ENCODE results near the gene NCAPD3.

NCAPD3 gene

DNA sequence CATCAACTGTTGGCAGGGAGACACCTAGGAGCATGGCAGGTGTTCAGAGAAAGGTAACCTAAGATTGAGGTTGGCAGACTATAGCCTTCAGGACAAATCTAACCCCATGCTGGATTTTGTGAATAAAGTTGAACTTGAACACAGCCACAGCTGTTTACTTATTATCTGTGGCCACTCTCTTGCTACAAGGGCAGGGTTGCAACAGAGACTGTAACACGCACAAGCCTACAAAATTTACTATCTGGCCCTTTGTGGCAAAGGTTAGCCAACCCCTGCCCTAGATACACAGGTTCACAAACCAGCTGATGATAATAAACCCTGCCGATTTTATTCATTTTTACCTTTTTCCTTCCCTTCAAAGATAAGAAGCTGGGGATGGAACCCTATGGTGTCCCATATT lies 26.9 kb upstream of the NCAPD3 start:
- no peak for DNase-seq

DNA sequence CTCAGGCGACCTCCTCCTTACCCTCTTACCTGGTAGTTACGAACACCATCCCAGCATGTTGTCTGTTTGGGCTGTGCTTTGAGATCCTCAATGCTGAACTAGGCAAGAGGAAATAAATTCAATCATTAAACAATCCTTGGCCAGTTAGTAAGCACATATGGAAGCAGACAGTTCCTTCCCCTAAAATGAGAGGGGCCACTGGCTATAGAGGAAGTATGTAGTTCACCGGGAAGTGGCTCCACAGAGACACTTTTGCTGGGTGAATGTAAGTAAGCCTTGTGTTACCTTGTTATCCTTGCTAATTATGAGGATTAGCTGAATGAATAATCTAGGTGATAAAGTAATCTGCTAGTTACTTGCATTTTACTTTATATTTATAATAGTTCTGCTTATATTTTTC lies 26.5 kb upstream of the NCAPD3 start:
- DNase-seq = no peak

DNA sequence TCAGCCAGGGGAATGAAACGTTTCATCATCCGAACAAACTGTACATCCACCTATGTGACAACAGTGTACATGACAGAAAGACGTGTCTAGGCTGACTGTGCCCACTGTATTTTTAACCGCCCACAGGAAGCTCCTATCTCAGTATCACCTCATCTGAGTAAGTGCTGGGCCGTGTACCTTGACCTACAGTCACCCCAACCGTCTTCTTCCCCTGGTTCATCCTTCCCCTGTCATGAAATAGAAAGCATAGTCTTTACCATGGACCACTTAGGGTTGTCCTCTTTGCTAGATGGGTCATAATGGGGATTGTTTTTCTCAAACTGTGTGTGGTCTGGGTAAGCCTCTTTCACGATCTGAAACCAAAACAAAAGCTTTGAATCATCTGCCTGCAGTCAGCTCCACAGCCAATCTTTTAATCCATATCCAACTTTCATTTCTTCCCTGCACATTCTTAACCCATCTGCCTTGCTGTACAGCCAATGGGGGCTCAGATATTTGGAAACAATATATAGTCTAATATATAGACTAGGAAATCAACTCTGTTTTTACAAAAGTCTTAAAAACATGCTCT lies 25.2 kb upstream of the NCAPD3 start:
- no peak for DNase-seq

DNA sequence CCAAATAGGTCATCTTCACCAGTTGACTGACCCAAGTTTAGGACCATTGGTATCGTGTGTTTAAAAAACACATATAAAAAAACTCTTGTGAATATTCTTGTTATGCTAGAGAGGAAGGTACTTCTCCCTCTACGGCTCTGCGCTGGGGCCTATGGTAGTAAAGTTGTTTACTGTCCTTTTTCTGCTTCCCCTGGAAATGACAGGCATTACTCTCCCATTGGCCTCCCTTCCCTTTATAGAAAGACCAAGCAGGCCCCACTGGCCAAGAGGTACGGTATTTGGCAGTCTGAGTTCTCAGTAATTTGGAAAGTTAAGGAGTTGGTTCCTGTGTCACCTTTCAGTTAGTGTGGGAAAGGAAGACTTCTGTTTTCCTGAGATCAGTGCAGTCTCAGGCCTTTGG lies 22.9 kb upstream of the NCAPD3 start:
- DNase-seq = no peak

DNA sequence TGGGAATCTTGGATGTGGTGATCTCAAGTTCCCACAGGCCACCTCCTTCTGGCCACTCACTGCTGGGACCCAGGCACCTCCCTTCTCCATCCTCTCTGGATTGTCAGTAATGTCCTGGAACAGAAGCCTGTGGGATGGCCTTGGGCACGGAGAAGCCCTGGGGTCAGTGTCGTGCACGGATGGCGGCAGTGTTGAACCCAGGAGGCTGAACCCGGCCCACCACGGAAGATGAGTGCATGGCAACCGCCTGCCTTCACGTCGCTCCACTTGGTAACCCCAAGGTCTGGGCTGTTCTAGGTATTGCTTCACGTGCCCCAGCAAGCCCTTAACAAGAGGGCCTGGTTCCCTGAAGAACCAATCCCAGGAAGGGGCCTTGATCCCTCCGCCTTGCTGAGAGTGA lies 22.3 kb upstream of the NCAPD3 start:
- DNase-seq = no peak

DNA sequence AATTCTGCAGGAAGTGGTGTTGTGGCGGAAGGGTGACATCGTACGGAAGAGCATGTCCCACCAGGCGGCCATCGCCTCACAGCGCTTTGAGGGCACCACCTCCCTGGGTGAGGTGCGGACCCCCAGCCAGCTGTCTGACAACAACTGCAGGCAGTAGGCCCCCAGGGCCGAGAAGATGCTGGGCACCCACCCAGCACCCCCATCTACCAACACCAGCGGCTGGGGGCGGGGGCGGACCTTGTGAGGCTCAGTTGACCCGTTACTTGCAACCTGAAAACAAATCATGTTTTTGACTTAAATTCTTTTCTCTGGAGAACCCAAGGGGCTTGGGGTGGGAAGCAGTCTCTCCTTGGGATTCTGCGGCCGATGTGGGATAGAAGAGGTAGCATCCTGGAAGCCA lies 21.7 kb upstream of the NCAPD3 start:
- DNase-seq = no peak

DNA sequence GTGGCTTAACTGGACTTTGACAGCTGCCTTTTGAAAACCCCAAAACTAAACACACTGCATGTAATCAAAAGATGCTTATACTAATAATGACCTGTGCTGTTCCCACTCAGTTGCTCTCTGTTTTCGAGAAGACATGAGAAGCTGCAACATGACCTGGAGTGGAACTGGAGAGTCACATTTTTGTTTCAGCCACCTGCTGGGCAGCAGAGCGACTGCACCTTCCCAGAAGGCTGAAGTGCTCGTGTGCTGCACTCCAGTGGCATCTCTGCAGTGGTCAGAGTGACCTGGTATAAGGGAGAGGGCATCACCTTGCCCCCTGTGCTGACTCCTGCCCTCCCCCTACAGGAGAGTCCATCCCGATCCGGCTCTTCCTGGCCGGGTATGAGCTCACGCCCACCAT lies 20.8 kb upstream of the NCAPD3 start:
- DNase-seq = peak; percentile 85

DNA sequence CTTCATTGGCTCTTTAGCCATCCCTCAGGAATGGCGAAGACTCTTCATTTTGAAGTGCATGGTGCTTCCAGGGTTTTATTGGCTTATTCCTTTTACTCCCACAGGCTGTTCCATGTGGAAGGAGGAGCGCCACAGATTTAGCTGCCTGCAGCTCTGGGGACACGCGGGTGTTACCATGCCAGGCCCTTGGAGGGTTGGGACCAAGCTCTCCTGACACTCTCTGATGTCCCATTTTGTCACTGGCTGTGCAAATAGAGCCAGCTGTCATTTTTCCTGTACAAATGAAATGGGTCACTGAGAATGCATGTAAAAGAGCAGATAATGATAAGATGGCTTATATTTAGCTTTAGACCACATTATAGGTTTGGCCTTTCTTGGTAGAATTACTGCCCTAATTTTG lies 20.1 kb upstream of the NCAPD3 start:
- DNase-seq = peak; percentile 77

DNA sequence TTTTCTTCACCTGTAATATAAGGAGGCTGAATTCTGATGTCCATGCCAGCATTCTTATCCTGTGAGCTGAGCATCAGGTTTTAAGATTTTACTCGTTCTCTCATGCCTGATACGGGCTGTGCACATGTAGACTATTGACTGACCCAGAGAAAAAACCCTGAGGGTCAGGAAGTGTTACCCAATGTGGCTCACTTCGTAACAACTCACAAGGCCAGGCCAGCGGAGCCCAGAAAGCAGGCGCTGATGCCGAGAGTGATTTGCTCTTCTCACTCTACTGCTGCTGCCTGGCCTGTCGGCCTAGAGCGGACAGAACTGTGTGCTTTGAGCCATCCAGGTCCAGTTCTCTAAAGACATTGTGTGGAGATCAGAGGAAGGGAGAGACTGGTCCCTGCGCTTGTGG lies 18.6 kb upstream of the NCAPD3 start:
- no peak for DNase-seq

DNA sequence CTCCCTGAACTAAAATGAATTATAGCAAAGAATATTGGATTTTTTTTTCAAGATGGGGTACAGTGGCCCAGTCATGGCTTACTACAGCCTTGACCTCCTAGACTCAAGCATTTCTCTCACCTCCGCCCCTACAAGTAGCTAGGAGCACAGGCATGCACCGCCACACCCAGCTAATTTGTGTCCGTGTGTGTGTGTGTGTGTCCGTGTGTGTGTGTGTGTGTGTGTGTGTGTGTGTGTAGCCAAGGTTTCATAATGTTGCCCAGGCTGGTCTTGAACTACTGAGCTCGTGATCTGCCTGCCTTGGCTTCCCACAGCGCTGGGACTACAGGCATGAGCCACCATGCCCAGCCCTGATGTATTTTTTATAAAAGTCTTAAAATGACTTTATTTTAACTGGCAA lies 16.8 kb upstream of the NCAPD3 start:
- DNase-seq = no peak

DNA sequence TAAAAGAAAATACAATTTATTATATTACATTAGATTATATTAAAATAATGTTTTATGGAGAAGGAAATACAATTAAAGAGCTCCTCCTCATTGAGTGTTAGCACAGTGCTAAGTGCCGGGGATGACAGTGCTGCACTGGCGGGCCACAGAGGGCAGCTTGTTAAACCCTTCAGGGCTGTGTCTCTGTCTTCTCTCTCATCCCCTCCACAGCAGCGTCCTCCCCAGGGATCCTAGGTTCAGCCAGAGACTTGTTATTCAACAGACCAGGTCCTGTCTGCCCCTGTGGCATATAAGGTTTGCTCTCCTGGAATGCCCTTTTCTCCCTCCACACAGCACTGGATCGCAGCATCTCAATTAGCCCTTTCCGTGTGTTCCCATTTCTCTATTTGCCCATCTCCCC lies 15.2 kb upstream of the NCAPD3 start:
- no peak for DNase-seq

DNA sequence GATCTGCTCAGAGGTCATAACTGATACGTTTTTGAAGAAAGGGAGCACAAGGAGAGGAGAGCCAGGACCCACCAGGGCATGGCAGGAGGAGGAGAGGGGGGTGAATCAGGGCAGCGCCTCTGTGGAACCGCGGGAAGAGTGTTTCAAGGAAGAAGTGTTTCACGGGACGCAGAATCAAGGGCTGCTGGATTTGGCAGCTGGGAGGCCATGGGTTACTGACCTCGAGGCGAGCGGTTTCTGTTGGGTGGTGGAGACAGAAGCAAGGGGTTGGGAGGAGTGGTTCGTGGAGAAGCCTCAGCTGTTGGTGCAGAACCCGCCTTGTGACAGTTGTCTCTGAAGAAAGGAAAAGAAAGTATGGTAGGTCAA lies 13.8 kb upstream of the NCAPD3 start:
- no peak for DNase-seq

DNA sequence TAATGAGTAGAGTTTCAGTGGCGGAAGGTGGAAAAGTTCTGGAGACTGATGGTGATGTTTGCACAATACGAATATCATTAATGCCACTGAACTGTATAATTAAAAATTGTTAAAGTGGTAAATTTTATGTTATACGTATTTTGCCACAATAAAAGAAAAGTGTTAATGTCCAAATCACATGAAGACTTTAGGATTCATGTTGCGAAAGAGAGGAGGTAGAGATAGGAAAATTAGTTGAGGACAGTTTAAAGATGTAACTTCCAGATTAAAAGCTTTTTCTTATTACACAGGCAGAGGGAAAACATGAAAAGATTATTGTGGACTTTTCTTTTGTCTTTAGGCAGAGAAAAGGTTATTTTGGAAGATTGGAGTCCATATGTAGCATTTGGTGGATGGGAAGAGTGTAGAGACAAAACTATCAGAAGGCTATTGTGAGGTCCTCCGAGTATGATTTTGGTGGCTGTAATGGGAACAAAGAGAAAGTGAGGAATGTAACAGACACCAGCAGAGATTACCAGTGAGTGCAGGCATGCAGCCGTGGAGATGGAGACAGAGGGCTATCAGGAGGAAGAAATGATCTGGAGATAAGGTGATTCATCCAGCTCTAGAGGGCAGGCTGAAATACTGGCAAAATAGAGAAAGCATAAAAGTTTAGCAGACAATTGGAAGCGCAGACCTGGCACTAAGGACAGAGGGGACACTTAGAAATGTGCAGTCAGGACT lies 13.2 kb upstream of the NCAPD3 start:
- DNase-seq = no peak

DNA sequence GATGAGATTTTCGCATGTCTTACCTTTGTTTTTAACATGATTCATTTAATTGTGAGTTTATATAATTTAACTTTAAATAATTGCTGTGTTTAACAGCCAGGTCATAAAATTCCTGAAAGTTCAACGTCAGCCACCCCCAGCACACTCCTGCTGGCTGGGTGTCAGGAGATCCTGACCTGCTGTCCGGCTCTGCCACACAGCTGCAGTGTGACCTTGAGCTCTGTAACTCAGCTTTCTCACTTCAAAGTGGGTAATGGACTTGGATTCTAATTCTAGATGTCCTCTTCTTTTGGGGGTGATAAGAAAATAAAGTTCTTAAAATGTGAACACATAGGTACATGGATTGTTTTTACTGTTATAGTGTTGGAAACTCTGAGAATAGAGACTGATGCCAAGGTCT lies 11.6 kb upstream of the NCAPD3 start:
- no peak for DNase-seq

DNA sequence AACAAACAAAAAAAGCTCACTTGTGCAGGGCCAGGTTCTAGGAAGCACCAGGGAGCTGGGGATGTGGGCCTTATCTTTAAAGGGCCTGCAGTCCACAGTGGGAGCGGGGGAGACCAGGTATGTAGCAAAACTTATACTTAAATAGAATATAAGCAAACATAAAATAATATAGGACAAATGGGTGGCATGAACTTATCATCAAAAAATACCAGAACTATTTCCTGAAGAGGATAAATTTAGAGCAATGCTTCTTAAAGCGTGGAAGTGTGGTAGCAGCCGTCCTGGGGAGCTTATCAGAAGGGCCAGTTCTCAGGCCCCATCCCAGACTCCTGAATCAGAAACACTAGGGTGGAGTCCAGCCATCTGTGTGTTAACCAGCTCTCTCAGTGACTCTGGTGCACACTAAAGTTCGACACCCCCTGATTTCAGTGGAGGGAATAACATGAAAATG lies 10.0 kb upstream of the NCAPD3 start:
- DNase-seq = no peak

DNA sequence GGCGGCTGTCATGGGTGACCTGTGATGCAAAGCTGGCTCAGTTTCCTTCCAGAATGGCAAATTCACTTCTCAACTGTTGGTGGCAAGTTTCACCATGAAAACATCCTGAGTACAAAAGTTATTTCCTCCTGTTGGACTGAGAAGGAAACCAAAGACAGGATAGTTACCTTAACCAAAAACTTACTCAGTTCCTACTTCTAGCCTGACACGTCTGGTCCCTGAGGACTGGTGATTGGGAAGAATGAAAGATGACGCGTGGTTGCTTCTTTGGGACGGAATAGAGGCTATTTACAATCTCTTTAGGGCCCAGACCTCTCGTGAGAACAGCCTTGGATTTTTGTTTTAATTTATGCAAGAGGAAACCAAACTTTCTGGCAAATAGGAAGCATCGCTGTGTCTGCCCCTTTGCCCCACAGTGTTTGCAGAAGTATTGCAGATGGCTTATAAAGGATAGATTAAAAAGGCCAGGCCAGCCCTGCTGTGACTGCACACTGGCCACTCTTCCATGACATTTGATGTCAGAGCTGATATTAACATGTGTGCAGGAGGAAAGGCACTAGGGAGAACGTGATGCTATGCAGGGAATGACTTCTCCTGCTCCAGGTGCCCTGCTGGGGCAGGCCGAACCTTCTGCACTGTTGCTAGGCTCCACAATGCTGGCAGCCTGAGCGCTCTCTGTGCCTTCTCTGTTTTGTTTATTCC lies 8.3 kb upstream of the NCAPD3 start:
- DNase-seq = no peak

DNA sequence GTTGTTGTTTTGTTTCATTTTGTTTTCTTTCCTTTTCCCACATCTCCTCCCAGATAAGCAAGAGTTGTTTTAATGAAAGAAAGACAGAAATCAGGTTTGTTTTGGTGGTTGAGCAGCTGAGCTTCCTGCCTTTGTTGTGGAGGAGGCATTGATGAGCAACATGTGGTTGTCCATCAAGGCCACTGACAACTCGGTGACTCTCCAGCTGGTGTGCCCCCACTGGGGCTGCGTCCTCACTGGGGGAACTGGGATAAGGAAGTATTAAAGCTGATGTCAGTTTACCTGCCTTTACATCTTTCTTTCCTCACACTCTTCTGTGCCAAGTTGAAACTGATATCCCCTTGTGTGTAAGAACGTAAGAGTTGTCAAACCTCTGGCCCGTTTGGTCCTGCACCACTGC lies 6.6 kb upstream of the NCAPD3 start:
- no peak for DNase-seq

DNA sequence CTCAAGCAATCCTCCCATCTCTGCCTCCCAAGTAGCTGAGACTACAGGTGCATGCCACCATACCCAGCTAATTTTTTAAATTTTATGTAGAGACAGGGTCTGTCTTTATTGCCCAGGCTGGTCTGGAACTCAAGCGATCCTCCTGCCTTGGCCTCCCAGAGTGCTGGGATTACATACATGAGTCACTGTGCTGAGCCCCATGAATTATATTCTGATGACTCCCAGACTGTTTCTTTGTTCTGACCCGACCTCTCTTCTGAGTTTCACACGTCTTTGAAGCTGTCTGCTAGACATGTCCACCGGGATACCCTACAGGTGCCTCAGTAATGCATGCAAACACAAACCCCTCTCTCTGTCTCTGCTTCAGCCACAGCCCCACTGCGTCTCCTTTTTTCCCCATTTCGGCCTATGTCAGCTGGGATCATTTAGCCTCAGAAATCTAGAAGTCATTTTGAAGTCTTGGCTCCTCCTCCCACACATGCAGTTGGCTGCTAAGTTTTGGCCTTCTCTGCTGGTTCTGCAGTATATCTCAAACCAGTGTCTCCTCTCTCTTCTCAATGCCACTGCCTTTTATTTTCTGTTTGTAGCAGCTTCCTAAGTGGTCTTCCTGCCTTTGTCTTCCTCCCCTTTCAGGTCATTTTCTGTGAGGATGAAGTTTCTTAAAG lies 5.5 kb upstream of the NCAPD3 start:
- DNase-seq = no peak

DNA sequence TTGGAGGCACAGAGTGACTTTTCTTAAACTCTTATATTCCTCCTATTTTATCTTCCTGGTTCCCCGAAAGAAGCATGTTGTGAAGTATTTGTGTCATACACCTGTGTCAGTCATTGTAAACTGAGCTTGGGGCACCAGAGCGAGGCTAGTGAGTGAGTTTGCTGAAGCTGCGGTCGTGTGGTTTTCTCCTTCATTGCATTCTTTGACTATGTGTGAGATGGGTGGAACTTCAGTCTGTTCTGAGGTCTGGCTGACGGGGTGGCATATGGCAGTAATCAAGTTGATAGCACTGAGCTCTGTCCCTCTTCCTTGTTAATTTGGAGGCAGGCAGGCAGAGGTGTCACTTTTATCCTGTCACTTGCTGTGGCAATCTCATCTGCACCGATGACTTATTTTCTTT lies 4.9 kb upstream of the NCAPD3 start:
- no peak for DNase-seq

DNA sequence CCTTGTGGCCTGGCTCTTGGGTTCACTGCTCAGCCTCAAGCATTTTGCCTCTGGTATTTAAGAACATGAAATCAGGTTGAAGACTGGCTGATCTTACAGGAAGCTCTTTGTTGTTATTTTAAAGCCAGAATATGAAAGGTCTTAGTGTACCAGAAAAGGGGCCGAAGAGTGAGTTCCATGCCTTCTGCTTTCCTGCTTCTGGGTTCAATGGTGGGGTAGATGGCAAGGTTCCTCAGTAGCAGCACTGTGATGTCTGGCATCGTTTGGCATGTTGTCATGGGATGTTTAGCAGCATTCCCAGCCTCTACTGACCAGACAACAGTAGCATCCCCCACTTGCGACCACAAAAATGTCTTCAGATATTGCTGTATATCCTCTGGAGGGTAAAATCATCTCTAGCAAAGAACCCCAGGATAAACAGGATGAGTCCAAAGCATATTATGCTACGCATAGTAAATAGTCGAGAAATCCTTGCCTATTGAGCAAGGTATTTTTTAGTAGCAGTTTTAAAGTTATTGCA lies 3.1 kb upstream of the NCAPD3 start:
- DNase-seq = no peak

DNA sequence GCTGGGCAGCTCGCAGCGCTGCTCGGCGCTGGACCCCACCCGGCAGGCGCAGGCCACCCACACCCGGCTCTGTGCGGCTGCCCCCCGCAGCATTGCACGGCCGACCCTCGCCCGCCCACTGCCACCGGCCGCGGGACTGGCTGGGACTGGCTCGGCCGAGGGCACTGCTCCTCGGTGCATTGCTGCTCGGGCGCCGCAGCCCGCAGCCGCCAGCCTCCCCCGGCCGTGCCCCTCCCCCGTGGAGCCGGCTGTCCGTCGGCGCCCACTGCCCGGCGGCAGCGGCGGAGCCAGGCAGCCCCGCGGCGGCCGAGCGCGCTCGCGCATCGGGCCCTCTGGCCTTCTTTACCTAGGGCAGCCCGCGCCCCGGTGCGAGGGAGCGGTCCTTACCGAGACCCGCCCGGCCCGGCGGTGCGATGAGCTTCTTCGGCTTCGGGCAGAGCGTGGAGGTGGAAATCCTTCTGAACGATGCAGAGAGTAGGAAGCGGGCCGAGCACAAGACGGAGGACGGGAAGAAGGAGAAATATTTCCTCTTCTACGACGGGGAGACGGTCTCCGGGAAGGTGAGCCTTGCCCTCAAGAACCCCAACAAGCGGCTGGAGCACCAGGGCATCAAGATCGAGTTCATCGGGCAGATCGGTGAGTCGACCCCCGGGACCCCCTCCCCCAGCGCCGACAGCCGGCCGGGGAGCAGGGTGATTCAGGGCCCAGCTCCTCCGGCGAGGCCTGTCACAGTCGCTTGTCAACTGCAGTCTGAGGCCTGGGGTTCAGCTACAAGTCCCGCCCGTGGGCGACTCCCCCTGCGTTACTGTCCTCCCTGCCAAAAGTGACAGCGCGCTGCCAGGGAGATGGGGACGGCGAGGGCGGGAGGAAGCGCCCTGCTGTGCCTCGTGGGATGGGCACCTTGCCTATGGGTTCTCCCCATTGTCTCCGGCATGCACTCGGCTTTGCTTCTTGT lies 1.2 kb upstream of the NCAPD3 start:
- DNase-seq = peak; percentile 78

DNA sequence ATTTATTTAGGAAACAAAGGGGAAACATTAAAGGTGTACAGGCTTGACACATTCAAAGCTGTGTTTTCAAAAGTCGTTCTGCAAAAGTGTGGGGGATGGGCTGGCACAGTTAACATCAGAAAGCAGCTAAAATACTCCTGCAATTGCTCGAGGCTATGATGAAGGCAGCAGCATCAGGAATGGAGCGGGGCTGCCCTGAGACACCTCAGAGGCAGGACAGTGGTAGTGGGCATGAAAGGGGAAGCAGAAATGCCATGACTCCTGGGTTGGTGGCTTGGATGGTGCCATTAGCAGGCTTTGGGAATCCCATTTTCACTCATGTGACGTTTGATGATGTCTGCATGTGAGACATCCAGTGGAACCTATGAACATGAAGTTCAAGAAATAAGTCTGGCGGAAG lies 646 bp downstream of the NCAPD3 start:
- DNase-seq = peak; percentile 39

DNA sequence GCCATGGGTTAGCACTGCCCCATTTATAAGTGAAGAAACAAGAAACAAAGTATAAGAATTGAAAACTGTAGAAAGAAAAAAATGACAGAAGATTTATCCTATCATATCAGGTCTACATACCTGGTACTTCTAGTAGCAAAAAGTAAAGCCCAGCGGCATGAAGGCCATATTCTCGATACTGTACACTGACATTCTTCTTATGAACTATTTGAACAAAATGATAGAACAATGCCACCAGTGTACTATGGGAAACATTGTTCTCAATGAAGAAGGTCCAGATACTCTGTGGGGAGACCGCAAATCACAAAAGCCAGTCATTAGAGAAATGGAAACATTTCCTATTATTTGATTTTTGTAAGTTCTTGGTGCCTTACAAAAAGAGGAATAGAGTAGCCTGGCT lies 7.0 kb downstream of the NCAPD3 start:
- no peak for DNase-seq

Measured in DMS53 (cell line).